Ishikawa (cell line): Measurements from ENCODE around the gene NME3.

Source experiments
- CEBPB ChIP-seq: IDR thresholded peaks from 2 replicates; pipeline ENCODE4 v1.6.1; 2012
- CREB1 ChIP-seq: IDR thresholded peaks from 2 replicates; pipeline ENCODE4 v1.6.1; 2012; ENCODE audit warnings: low read depth
- EGR1 ChIP-seq: IDR thresholded peaks from 2 replicates; pipeline ENCODE4 v1.6.1; 2012
- EP300 ChIP-seq: IDR thresholded peaks from 2 replicates; pipeline ENCODE4 v1.6.1; 2012; ENCODE audit warnings: borderline replicate concordance
- FOXM1 ChIP-seq: IDR thresholded peaks from 2 replicates; pipeline ENCODE4 v1.6.1; 2012; ENCODE audit warnings: low read depth, borderline replicate concordance
- NFIC ChIP-seq: IDR thresholded peaks from 2 replicates; pipeline ENCODE4 v1.6.1; 2012
- RAD21 ChIP-seq: IDR thresholded peaks from 2 replicates; pipeline ENCODE4 v1.6.1; 2012; ENCODE audit warnings: low read depth
- TAF1 ChIP-seq: IDR thresholded peaks from 2 replicates; pipeline ENCODE4 v1.6.1; 2012; ENCODE audit warnings: low read depth, mild to moderate bottlenecking
- TCF12 ChIP-seq: IDR thresholded peaks from 2 replicates; pipeline ENCODE4 v1.6.1; 2012; ENCODE audit warnings: low read depth
- TEAD4 ChIP-seq: IDR thresholded peaks from 2 replicates; pipeline ENCODE4 v1.6.1; 2012
- YY1 ChIP-seq: IDR thresholded peaks from 2 replicates; pipeline ENCODE4 v1.6.1; 2012; ENCODE audit warnings: low read depth
- ZBTB7A ChIP-seq: IDR thresholded peaks from 2 replicates; pipeline ENCODE4 v1.6.1; 2012; ENCODE audit warnings: low read depth
- TF ChIP-seq, protein P1 (sequence below): IDR thresholded peaks from 2 replicates; pipeline ENCODE4 v1.6.1; 2012; ENCODE audit warnings: low read depth, mild to moderate bottlenecking
- TF ChIP-seq, protein P2 (sequence below): IDR thresholded peaks from 2 replicates; pipeline ENCODE4 v1.6.1; 2012
- TF ChIP-seq, protein P3 (sequence below): IDR thresholded peaks from 2 replicates; pipeline ENCODE4 v1.6.1; 2012

The NME3 gene

DNA sequence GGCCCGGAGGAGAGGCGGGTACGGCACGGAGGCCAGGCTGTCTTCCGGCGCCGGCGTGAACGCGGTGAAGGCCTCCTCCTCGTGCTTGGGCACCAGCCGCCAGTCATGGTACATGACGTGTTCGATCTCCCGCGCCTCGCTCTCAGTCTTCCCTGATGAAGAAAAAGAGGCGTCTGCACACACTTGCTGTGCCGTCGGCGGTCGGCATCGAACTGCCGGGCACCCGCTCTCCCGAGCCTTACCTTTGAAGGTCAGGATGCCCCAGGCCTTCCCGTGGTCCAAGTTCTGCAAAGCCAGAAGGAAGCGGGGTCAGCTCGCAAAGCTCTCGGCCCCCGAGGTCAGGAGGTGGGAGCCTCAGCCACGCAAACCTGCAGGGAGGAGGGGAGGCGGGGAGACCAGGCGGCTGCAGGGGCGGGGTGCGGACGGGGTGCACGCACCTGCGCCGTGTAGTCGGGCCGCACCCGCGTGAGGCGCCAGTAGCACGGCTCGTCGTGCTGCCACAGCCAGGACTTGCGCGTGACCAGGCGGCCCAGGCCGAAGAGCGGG is 1.1 kb upstream of the NME3 start, which contains the start of gene EME2:
EME2 (plus strand) TSS at position 449 of the 546 bp plus-strand sequence. CDS start 418 bp downstream, outside the sequence.
- TF ChIP-seq CEBPB (no peak), TAF1 (no peak), YY1 (no peak), FOXM1 (no peak), TEAD4 (no peak), EGR1 (no peak), EP300 (no peak), ZBTB7A (no peak)
- TF ChIP-seq, protein P1, sequence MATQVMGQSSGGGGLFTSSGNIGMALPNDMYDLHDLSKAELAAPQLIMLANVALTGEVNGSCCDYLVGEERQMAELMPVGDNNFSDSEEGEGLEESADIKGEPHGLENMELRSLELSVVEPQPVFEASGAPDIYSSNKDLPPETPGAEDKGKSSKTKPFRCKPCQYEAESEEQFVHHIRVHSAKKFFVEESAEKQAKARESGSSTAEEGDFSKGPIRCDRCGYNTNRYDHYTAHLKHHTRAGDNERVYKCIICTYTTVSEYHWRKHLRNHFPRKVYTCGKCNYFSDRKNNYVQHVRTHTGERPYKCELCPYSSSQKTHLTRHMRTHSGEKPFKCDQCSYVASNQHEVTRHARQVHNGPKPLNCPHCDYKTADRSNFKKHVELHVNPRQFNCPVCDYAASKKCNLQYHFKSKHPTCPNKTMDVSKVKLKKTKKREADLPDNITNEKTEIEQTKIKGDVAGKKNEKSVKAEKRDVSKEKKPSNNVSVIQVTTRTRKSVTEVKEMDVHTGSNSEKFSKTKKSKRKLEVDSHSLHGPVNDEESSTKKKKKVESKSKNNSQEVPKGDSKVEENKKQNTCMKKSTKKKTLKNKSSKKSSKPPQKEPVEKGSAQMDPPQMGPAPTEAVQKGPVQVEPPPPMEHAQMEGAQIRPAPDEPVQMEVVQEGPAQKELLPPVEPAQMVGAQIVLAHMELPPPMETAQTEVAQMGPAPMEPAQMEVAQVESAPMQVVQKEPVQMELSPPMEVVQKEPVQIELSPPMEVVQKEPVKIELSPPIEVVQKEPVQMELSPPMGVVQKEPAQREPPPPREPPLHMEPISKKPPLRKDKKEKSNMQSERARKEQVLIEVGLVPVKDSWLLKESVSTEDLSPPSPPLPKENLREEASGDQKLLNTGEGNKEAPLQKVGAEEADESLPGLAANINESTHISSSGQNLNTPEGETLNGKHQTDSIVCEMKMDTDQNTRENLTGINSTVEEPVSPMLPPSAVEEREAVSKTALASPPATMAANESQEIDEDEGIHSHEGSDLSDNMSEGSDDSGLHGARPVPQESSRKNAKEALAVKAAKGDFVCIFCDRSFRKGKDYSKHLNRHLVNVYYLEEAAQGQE, result no peak
- TF ChIP-seq, protein P2, sequence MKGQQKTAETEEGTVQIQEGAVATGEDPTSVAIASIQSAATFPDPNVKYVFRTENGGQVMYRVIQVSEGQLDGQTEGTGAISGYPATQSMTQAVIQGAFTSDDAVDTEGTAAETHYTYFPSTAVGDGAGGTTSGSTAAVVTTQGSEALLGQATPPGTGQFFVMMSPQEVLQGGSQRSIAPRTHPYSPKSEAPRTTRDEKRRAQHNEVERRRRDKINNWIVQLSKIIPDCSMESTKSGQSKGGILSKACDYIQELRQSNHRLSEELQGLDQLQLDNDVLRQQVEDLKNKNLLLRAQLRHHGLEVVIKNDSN, result no peak

DNA sequence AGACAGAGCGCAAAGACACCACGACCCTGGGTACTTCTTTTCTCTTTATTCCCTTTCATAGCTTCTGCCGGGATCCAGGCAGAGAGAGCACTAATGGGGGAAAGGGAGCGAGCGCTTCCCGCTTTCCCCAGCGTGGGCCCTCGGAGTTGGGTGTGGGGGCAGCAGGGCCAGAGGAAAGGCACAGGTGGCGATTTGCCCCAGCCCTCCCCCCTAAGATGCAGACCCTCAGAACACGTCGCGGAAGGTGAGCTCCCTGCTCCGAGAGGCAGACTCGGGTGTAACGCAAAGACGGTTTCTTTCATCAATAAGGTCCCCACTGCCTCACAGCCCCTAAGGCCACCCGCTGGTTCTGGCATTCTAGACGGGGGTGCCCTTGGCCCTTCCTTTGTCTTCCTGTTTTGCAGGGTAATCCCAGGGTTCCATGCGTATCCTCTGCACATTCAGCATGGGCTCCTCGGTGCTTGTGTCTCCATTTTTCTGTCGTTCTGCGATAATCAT is 570 bp upstream of the NME3 start:
- TF ChIP-seq YY1, result 0 out of 2 replicates have a peak, but pooled peaks have one; percentile 24
- no peak for TF ChIP-seq RAD21
- no peak for TF ChIP-seq FOXM1

DNA sequence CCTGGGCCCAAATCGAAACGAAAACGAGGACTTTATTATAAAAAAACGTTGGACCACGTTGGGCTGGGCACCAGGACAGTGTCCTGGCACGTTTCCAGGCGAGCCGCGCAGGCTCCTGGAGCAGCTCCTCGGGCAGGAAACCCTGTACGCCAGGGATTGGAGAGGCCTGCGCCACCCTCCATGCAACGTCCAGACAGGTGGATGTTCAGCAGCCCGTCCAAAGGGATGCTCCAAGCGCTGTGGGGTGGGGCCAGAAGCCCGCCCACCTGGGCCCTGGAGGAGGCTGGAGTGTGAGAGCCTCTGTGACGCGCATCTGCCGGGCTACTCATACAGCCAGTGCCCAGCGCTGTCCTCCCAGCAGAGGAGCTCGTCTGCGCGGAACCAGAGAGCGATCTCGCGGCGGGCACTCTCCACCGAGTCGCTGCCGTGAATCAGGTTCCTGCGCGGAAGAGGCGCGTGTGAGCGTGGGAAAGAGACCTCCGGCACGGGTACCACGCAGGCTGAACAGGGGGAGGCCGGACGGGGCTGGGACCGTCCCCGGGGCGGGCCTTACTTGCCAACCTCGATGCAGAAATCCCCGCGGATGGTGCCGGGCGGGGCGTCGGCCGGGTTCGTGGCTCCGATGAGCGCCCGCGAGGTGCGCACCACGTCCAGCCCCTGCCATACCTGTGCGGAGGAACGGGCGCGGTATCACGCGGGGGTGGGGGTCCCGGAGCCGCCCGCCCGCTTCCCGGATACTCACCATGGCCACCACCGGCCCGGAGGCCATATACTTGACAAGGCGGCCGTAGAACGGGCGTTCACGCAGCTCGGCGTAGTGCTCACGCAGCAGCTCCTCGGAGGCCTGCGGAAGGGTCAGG is 785 bp downstream of the NME3 start:
- TF ChIP-seq EGR1, result no peak
- no peak for TF ChIP-seq TCF12
- TF ChIP-seq ZBTB7A, result no peak
- no peak for TF ChIP-seq TEAD4
- TF ChIP-seq CEBPB, result no peak
- TF ChIP-seq, protein P1, result no peak
- TF ChIP-seq NFIC, result peak; percentile 58
- TF ChIP-seq CREB1, result no peak
- no peak for TF ChIP-seq RAD21

DNA sequence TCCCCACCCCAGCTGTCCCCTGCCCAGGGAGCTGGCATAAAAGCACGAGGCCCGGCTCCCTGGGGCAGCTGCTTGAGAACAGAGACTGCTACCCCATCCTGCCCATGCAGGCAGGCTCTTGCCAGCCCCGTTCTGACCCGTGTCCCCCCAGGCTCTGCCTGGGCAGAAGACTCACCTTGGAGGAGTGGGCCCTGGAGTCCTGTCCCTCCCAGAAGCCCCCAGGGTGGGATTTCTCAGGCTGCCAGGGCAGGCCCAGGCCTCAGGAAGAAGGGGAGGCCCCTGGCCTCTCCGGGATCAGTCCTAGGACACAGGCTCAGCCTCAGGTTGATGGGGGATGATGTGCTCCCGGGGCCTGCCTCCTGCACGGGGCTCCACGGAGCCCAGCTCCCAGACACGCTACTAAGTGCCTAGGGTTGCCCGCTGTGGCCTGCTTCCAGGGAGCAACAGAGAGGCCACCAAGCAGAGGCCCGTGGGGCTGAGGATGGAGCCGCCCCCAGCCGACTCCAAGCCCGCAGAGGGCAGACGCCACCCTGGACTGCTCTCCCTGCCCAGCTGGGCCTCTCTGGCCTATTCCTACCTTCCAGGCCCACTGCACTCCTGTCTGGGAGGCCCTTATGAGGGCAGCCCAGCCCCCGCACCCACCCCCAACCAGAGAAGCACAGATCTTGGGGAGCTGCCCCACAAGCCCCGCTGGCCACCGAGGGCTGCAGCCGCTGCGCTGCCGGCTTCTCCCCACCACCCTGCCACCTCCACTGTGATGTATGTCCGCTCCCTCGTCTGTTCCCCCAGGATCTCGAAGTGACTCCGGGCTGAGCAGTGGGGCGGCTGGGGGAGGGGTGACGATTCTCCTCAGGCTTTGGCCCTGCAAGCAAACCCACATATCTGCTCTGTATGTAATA is 1.7 kb downstream of the NME3 start:
- TF ChIP-seq FOXM1 (no peak), EGR1 (no peak), CEBPB (no peak)
- TF ChIP-seq, protein P1, result no peak
- TF ChIP-seq, protein P2, result no peak
- TF ChIP-seq, protein P3, sequence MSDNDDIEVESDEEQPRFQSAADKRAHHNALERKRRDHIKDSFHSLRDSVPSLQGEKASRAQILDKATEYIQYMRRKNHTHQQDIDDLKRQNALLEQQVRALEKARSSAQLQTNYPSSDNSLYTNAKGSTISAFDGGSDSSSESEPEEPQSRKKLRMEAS, result no peak
